Prostate gland (tissue), 2 donors: ENCODE results near the gene SLC10A7. TPM values are rescaled to one million over a fixed set of nuclear protein-coding genes. Genes with fewer than 3 reads are reported as not detected.

Experiments used
- DNase-seq: peaks from one replicate; pipeline ENCODE4 v3.0.0-alpha.2; 2019; ENCODE audit warnings: low spot score
- H3K27ac ChIP-seq, 2 donors: fragments of 200-600 bp; sonication (generic); 2 replicates each; pipeline ENCODE4 v1.5.1; 2017 to 2019
- H3K27me3 ChIP-seq: fragments of 200-600 bp; sonication (generic); replicated peaks from 2 replicates; pipeline ENCODE4 v1.5.1; 2019; ENCODE audit not compliant: insufficient read depth
- H3K36me3 ChIP-seq, 2 donors: fragments of 200-600 bp; sonication (generic); 1 replicate in 1 of 2; 2 replicates in 1 of 2; pipeline versions ENCODE4 v1.5.1 to v1.8.1; 2017 to 2019
- H3K4me1 ChIP-seq: fragments of 200-600 bp; sonication (generic); replicated peaks from 2 replicates; pipeline ENCODE4 v1.5.1; 2019
- H3K4me3 ChIP-seq, 2 donors: fragments of 200-600 bp; sonication (generic); 2 replicates each; pipeline ENCODE4 v1.5.1; 2017 to 2019
- H3K9me3 ChIP-seq: fragments of 200-600 bp; sonication (generic); 2 replicates; pipeline ENCODE4 v1.5.1; 2017
- POLR2A ChIP-seq: fragments of 450-650 bp; IDR thresholded peaks from one replicate; pipeline ENCODE4 v1.6.1; 2016; ENCODE audit warnings: antibody characterized with exemption, mild to moderate bottlenecking
- POLR2AphosphoS5 ChIP-seq: sonication (generic); formaldehyde crosslinking; IDR thresholded peaks from one replicate; pipeline ENCODE4 v1.6.1; 2017; ENCODE audit warnings: antibody characterized with exemption
- WGBS: methylation state at CpG from one replicate; pipeline ENCODE4 v1.1.5; 2018; 5-methylcytosine and 5-hydroxymethylcytosine counted together
- intact Hi-C: fragments of 100-400 bp; cut with DNase I; formaldehyde crosslinking; loops from one replicate; pipeline ENCODE4 v1.14.2; 2022
- total RNA-seq, 2 donors: library from RNA; depleted of rRNA; stranded (reverse); fragments of >200 nt; gene quantifications; one replicate each; pipeline ENCODE4 v1.1.0, GENCODE V29; 2016
- TF ChIP-seq, protein P1 (sequence below), 4 experiments: fragments of 200-600 bp in 2 of 4; fragments of 450-650 bp in 2 of 4; sonication (generic) in 2 of 4; IDR thresholded peaks; 1 replicate in 3 of 4; 2 replicates in 1 of 4; pipeline ENCODE4 v1.5.1; 2016 to 2019; ENCODE audit warnings: antibody characterized with exemption in 4 of 4, mild to moderate bottlenecking in 2 of 4, moderate library complexity in 2 of 4

The SLC10A7 gene
- total RNA-seq, 2 donors from 2014 or later, result 9.9 to 11.2 TPM

DNA sequence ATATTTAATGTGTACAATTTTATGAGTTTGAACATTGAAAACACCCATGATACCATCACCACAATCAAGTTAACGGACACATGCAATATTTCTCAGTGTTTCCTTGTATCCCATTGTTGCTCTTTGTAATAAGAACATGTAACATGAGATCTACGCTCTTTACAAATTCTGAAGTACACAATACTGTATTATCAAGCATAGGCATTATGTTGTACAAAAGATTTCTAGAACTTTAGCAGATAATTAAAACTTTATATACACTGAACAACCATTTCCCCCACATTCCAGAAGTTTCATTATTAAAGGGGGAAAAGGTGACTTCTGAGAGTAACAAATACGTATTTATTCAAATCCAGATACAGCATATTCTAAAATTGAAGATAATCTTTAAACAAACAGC is 114.5 kb downstream of the SLC10A7 start:
- no peaks in the 10 kb centered on the region for H3K9me3 ChIP-seq
- no peak for DNase-seq
- H3K4me3 ChIP-seq, result no peak overlapping the region
- intact Hi-C loops, result no loop called here
- H3K27me3 ChIP-seq, result no peaks in the 10 kb centered on the region
- 40% methylated on average over 3 of the region's 3 CpGs for WGBS
- peaks cover 3% of the 10 kb centered on the region for H3K4me1 ChIP-seq
- TF ChIP-seq, protein P1, sequence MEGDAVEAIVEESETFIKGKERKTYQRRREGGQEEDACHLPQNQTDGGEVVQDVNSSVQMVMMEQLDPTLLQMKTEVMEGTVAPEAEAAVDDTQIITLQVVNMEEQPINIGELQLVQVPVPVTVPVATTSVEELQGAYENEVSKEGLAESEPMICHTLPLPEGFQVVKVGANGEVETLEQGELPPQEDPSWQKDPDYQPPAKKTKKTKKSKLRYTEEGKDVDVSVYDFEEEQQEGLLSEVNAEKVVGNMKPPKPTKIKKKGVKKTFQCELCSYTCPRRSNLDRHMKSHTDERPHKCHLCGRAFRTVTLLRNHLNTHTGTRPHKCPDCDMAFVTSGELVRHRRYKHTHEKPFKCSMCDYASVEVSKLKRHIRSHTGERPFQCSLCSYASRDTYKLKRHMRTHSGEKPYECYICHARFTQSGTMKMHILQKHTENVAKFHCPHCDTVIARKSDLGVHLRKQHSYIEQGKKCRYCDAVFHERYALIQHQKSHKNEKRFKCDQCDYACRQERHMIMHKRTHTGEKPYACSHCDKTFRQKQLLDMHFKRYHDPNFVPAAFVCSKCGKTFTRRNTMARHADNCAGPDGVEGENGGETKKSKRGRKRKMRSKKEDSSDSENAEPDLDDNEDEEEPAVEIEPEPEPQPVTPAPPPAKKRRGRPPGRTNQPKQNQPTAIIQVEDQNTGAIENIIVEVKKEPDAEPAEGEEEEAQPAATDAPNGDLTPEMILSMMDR (IDR thresholded peaks at IDR 0.05), result no peak
- TF ChIP-seq POLR2A, result no peak
- TF ChIP-seq POLR2AphosphoS5, result no peak
- no peaks in the 10 kb centered on the region for H3K36me3 ChIP-seq
- H3K27ac ChIP-seq, result no peak overlapping the region

DNA sequence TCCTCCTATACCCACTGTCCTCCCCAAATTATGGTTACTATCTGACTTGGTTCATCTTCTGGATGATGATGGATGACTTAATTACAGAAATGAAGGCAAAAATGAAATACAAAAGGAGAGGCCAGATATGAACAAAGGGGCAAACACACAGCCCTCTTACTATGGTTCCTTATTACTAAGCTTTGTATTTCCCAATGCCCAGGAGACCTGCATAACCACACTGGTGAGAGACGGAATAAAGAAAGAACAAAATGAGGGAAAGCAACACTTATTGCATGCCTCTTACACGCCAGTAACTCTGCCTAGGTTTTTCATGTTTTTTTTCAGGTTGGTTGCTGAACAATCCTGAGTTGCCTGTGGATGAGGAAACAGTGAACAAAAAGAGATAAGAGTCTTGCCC is 120.5 kb downstream of the SLC10A7 start:
- H3K4me1 ChIP-seq, result no peaks in the 10 kb centered on the region
- H3K27ac ChIP-seq, result no peak overlapping the region
- intact Hi-C loops, result no loop called here
- no peaks in the 10 kb centered on the region for H3K9me3 ChIP-seq
- no peak overlapping the region for H3K4me3 ChIP-seq
- TF ChIP-seq, protein P1 (IDR thresholded peaks at IDR 0.05), result no peak
- TF ChIP-seq POLR2A, result no peak
- no peak for TF ChIP-seq POLR2AphosphoS5
- 94% methylated on average over 2 of the region's 2 CpGs for WGBS
- no peaks in the 10 kb centered on the region for H3K36me3 ChIP-seq
- H3K27me3 ChIP-seq, result no peaks in the 10 kb centered on the region
- DNase-seq, result no peak

DNA sequence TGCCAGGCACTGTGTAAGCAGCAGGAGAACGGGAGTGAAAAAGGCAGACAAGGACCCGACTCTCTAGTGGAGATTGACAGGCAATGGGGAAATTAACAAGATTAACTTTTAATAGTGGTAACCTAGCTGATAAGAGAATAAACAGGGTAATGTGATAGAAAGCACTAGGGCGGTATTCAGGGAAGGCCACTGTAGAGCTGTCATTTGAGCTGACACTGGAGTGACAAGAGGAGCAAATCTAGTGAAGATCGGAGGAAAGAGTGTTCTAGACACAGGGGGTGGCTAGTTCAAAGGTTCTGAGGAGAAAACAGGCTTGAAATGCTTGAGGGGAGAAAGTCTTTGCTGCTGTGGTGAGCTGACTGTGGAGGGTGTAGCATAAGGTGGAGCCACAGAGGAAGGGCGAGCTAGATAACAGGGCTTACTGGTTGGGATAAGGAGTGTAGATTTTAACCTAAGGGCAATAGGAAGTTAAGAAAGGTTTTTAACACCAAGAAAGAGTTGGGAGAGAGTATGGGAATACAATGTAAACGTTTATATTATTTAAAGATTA is 122.8 kb downstream of the SLC10A7 start:
- Histone ChIP-seq H3K36me3 (no peaks in the 10 kb centered on the region), H3K27me3 (no peaks in the 10 kb centered on the region), H3K27ac (no peak overlapping the region), H3K9me3 (no peaks in the 10 kb centered on the region), H3K4me1 (no peaks in the 10 kb centered on the region), H3K4me3 (no peak overlapping the region)
- DNase-seq, result no peak
- intact Hi-C loops, result no loop called here
- TF ChIP-seq POLR2A (no peak), POLR2AphosphoS5 (no peak)
- TF ChIP-seq, protein P1 (IDR thresholded peaks at IDR 0.05), result no peak
- 72% methylated on average over 6 of the region's 6 CpGs for WGBS

DNA sequence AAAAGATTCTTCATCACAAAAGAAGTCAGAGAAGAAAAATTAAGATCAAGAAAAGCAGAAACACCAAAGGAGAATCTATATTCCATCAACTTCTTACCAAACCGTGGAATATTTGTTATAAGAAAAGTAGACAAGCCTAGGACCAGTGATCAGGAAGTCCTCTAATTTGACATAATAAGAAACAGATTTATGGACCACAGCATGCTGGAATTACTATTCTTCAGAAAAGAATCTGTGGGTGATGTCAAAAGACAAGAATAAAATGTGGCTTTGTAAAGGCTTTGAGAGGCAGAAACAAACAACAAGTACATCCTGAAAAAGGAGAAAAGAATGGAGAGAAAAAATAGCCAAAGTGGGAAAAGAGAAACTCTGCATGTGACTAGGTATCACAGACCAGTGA is 123.3 kb downstream of the SLC10A7 start:
- Histone ChIP-seq H3K4me1 (no peaks in the 10 kb centered on the region), H3K27ac (no peak overlapping the region), H3K36me3 (no peaks in the 10 kb centered on the region), H3K9me3 (no peaks in the 10 kb centered on the region), H3K27me3 (no peaks in the 10 kb centered on the region), H3K4me3 (no peak overlapping the region)
- intact Hi-C loops, result no loop called here
- TF ChIP-seq POLR2AphosphoS5 (no peak), POLR2A (no peak)
- TF ChIP-seq, protein P1 (IDR thresholded peaks at IDR 0.05), result no peak
- DNase-seq, result no peak
- 79% methylated on average over 1 of the region's 1 CpG for WGBS

DNA sequence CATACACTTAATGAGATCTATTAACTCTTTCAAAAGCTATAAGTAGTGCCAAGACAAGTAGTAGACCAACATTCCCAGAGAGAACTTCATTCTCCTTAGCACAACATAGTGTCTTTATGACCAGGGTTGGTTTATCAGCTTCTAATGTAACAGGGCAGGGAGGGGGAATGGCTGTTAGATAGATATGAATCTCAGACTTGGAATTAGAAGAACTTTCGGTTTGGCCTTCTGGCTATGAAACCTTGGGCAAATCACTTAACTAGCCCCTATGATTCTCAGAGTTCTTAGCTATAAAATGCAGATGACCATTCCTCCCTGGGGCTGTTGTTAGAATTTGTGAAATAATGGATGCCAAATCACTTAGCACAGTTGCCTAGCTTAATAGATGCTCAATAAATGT is 132.2 kb downstream of the SLC10A7 start:
- TF ChIP-seq, protein P1 (IDR thresholded peaks at IDR 0.05), result no peak
- no peak for TF ChIP-seq POLR2AphosphoS5
- no peak for TF ChIP-seq POLR2A
- WGBS, result 46% methylated on average over 1 of the region's 1 CpG

More for the DNA sequence above, 132.2 kb downstream of the SLC10A7 start:
- Histone ChIP-seq H3K27ac (no peak overlapping the region), H3K27me3 (no peaks in the 10 kb centered on the region), H3K4me1 (no peaks in the 10 kb centered on the region), H3K36me3 (no peaks in the 10 kb centered on the region), H3K9me3 (no peaks in the 10 kb centered on the region), H3K4me3 (no peak overlapping the region)
- intact Hi-C loops, result no loop called here
- DNase-seq, result no peak
